Tibial nerve (tissue), 4 donors: Measurements from ENCODE around the gene FOXO4. TPM values are rescaled to one million over a fixed set of nuclear protein-coding genes. Genes with fewer than 3 reads are reported as not detected.

Source experiments
- DNase-seq, 2 donors: peaks; one replicate each; pipeline ENCODE4 v3.0.0-alpha.2; 2019; ENCODE audit warnings: low spot score in 2 of 2
- H3K27ac ChIP-seq, 4 donors: fragments of 200-600 bp; sonication (generic) in 3 of 4; one replicate each; pipeline ENCODE4 v1.5.1; 2017 to 2019; ENCODE audit warnings: mild to moderate bottlenecking in 1 of 4
- H3K27me3 ChIP-seq, 2 donors: fragments of 200-600 bp; sonication (generic) in 1 of 2; one replicate each; pipeline versions ENCODE4 v1.5.1 to v1.6.0; 2017 to 2019
- H3K36me3 ChIP-seq, 3 donors: fragments of 200-600 bp; sonication (generic); one replicate each; pipeline ENCODE4 v1.5.1; 2018 to 2019
- H3K4me1 ChIP-seq, 4 donors: fragments of 200-600 bp; sonication (generic) in 3 of 4; one replicate each; pipeline ENCODE4 v1.5.1; 2017 to 2019
- H3K4me3 ChIP-seq, 4 donors: fragments of 200-600 bp; sonication (generic) in 3 of 4; one replicate each; pipeline ENCODE4 v1.5.1; 2017 to 2019; ENCODE audit warnings: mild to moderate bottlenecking in 1 of 4, moderate library complexity in 1 of 4
- H3K9me3 ChIP-seq, 4 donors: fragments of 200-600 bp; sonication (generic) in 3 of 4; one replicate each; pipeline ENCODE4 v1.5.1; 2017 to 2019
- CTCF ChIP-seq, 5 experiments: fragments of 200-600 bp in 3 of 5; fragments of 450-650 bp in 2 of 5; sonication (generic) in 3 of 5; IDR thresholded peaks; one replicate each; pipeline ENCODE4 v1.5.1; 2016 to 2019; ENCODE audit warnings: antibody characterized with exemption in 5 of 5, mild to moderate bottlenecking in 3 of 5, moderate library complexity in 2 of 5
- EP300 ChIP-seq, 2 donors: sonication (generic); formaldehyde crosslinking; IDR thresholded peaks; one replicate each; pipeline ENCODE4 v1.6.1; 2017; ENCODE audit warnings: antibody characterized with exemption in 2 of 2, mild to moderate bottlenecking in 1 of 2
- POLR2A ChIP-seq, 2 donors: fragments of 450-650 bp; IDR thresholded peaks; one replicate each; pipeline ENCODE4 v1.6.1; 2017; ENCODE audit warnings: antibody characterized with exemption in 2 of 2, mild to moderate bottlenecking in 2 of 2, moderate library complexity in 2 of 2
- WGBS, 2 donors: methylation state at CpG; one replicate each; pipeline ENCODE4 v1.1.5; 2018; 5-methylcytosine and 5-hydroxymethylcytosine counted together
- small RNA-seq: library from RNA; depleted of rRNA; stranded (forward); fragments of <200 nt; gene quantifications from one replicate; pipeline ENCODE3, GENCODE V24; 2016
- total RNA-seq, 4 donors: library from RNA; depleted of rRNA; stranded (reverse); fragments of >200 nt; gene quantifications; one replicate each; pipeline ENCODE4 v1.1.0, GENCODE V29; 2016

The FOXO4 gene
- total RNA-seq, 4 donors from 2014 or later = 18.9 to 35.4 (median 30.5) TPM

- no peaks in the 10 kb centered on the region for H3K9me3 ChIP-seq
- TF ChIP-seq POLR2A (IDR thresholded peaks at IDR 0.05) = no peak
- TF ChIP-seq EP300 (IDR thresholded peaks at IDR 0.05) = no peak
- no peak for TF ChIP-seq CTCF (IDR thresholded peaks at IDR 0.05)
- H3K4me3 ChIP-seq = no peak overlapping the region
- H3K27me3 ChIP-seq = no peaks in the 10 kb centered on the region
- H3K36me3 ChIP-seq = no peaks in the 10 kb centered on the region
- 78% methylated on average over 8 of the region's 8 CpGs; no CpG with 5 or more reads in 1 of the 2 donors for WGBS, 2 donors
- no peak for DNase-seq
- peak overlapping the region in 2 of 4 donors; percentile 71 to 74 for H3K27ac ChIP-seq
- peaks cover 0 to 22% (median 0%) of the 10 kb centered on the region in 4 donors for H3K4me1 ChIP-seq
Measured at GRCh38 chrX:71148278-71148663, 52.6 kb downstream of the FOXO4 start.

- 68 to 70% methylated on average over 4 to 7 of the region's 7 CpGs for WGBS, 2 donors
- DNase-seq = no peak
Measured at GRCh38 chrX:71151366-71151765, 55.7 kb downstream of the FOXO4 start.

More at GRCh38 chrX:71151366-71151765, 55.7 kb downstream of the FOXO4 start:
- H3K4me1 ChIP-seq = peaks cover 0 to 7% (median 0%) of the 10 kb centered on the region in 4 donors
- no peak overlapping the region for H3K27ac ChIP-seq
- no peaks in the 10 kb centered on the region for H3K9me3 ChIP-seq
- H3K27me3 ChIP-seq = peaks cover 0 to under 1% of the 10 kb centered on the region in 2 donors
- H3K36me3 ChIP-seq = peaks cover 0 to 15% (median 0%) of the 10 kb centered on the region in 3 donors
- no peak overlapping the region for H3K4me3 ChIP-seq
- no peak for TF ChIP-seq POLR2A (IDR thresholded peaks at IDR 0.05)
- no peak for TF ChIP-seq EP300 (IDR thresholded peaks at IDR 0.05)
- no peak for TF ChIP-seq CTCF (IDR thresholded peaks at IDR 0.05)

Small RNA genes within 50 kb of the gene (small RNA-seq; reads per million reads assigned to genes)
- gene CXorf65 = not detected

Other genes starting within 250 kb of the FOXO4 start
- not detected for gene TEX11, start 187.1 kb upstream of the FOXO4 start, total RNA-seq
- gene SLC7A3, start 164.8 kb upstream of the FOXO4 start, total RNA-seq = under 1 TPM in 1 of 4 donors, not detected in 3; 0.21 TPM
- gene SNX12, start 27.5 kb upstream of the FOXO4 start, total RNA-seq = 10 to 100 TPM; 41.6 to 52.2 (median 43.1) TPM
- gene CXorf65, start 10.9 kb downstream of the FOXO4 start, total RNA-seq = not detected
- 10 to 100 TPM in 1 of 4 donors, 1 to 10 TPM in 3; 4.6 to 12.2 (median 5.5) TPM for gene IL2RG, start 15.7 kb downstream of the FOXO4 start, total RNA-seq
- 10 to 100 TPM; 30.8 to 65.8 (median 48.3) TPM for gene MED12, start 22.7 kb downstream of the FOXO4 start, total RNA-seq
- gene NLGN3, start 49.0 kb downstream of the FOXO4 start, total RNA-seq = 10 to 100 TPM; 10.4 to 19.2 (median 10.8) TPM
- gene GJB1, start 127.4 kb downstream of the FOXO4 start, total RNA-seq = 10 to 100 TPM in 3 of 4 donors, 1 to 10 TPM in 1; 5.1 to 22.5 (median 16.3) TPM
- 10 to 100 TPM; 13.2 to 21.0 (median 17.4) TPM for gene ZMYM3, start 158.3 kb downstream of the FOXO4 start, total RNA-seq
- 100 to 1,000 TPM; 180 to 247 (median 218) TPM for gene NONO, start 187.8 kb downstream of the FOXO4 start, total RNA-seq
- 10 to 100 TPM in 2 of 4 donors, 1 to 10 TPM in 1, under 1 TPM in 1; 0.66 to 20.1 (median 6.2) TPM for gene ITGB1BP2, start 205.9 kb downstream of the FOXO4 start, total RNA-seq